Suppressor macrophage (primary cell): ENCODE results near the gene ADAMTS6.
A peak's percentile ranks its signal among the peaks of the same experiment; 100 is the strongest.

Source experiments
- DNase-seq, 4 experiments: peaks; one replicate each; pipeline ENCODE4 v3.0.0-alpha.2; 2020 to 2022

Gene ADAMTS6

DNA sequence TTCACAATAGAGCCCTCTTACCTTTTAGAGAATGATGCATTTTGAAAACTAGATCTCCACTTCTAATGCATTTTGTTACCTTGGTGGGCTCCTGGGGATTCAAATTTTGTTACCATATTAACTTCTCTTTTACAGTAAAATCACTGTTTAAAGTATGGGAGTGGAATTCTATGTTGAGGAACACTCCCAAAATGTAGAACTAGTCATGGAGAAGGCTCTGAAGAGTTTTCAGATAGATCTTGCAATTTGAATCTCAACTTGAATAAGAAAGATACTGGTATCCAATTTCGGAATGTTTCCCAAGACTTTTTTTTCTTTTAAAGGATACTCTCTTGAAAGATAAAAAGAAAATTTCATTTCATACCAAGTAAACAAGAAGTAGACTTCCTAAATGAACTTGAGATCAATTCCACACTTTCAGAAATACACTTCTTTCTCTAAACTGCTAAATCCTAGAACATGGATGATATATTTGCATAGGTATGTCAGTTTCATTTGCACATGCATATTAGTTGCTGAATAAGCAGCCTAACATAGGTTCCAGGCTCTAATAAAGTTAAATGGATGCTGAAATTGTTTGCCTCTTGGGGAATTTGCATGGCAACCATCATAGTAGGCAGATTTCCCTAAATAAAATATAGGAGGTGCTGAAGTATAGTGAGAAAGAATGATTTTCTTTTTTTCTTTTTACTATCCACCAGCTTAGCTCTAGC lies 205.4 kb downstream of the ADAMTS6 start:
- no peak for DNase-seq

GRCh38 chr5:65271906-65272305 lies 209.8 kb downstream of the ADAMTS6 start:
- no peak for DNase-seq

GRCh38 chr5:65268525-65268924 lies 213.2 kb downstream of the ADAMTS6 start:
- no peak for DNase-seq

- DNase-seq, result no peak
These were observed 217.3 kb downstream of the ADAMTS6 start for GRCh38 chr5:65264420-65264819.

GRCh38 chr5:65263321-65263720 lies 218.4 kb downstream of the ADAMTS6 start:
- DNase-seq, result no peak

- no peak for DNase-seq
These were observed 219.1 kb downstream of the ADAMTS6 start for GRCh38 chr5:65262649-65263059.

DNA sequence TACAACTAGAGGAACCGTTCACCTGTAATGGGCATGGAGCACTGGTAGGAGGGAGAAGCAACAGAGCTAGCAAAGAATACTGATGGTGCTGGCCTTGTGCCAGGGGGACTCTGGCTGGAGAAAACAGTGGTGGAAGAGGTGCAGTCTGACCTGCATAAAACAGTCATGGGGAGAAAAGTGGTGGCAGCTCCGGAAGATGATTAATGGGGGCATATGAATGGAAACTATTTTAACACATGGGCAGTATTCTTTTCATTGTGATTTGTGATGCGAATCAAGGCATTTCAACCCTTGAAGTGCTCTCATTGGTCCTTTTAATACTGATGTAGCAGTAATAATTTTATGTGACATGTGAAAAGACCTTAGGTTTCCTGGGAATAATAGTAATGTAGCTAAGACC lies 219.6 kb downstream of the ADAMTS6 start:
- DNase-seq, result no peak

DNA sequence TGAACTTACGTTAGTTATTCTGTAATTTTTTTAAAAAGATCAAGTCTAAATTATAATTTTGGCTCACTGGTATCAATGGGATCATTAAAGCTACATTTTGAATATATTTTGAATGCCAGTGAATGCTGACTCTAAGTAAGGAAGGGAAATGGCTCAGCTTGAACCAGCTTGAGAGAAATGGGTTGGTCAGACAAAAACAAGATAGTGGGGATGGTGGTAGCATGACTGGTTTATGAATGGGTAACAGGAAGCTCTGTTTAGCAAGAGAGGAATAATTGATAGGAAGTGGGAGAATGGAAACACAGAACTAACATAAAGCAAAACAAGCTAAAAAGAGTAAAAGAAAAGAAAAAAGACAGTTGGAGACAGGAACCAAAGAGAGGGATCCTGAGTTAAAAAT lies 220.2 kb downstream of the ADAMTS6 start:
- no peak for DNase-seq

DNA sequence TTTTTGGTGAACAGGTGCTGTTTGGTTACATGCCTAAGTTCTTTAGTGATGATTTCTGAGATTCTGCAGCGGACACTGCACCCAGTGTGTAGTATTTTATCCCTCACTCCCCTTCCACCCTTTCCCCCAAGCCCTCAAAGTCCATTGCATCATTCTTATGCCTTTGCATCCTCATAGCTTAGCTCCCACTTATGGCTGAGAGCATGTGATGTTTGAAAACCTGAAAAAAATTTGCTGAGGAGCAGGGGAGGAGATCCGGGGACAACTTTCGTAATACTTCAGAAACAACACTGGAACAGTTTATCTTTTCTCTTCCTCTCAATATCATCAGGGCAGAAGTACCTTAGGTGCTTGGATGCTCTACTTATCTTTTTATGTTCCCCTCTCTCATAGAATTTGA lies 226.4 kb downstream of the ADAMTS6 start:
- no peak for DNase-seq

GRCh38 chr5:65252977-65253376 lies 228.7 kb downstream of the ADAMTS6 start:
- no peak for DNase-seq

- DNase-seq, result no peak
These were observed 232.8 kb downstream of the ADAMTS6 start for GRCh38 chr5:65248896-65249295.

DNA sequence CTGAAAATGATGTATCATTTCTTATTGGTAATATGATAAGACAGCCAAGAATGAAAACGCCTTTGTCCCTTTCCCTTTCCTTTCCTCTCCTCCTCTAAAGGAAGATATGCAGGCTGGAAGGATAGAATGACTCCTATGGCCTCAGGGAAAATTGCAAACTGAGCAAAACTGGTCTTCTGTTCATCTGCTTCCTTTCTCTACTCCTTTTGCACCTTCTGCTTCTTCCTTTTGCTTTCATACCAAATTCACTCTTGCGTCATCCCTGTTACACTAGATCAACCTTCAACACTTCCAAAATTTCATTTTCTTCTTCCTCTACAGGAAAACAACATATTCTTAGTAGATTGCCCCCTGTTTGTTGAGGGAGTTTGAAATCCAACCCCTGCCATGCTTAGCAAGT lies 234.1 kb downstream of the ADAMTS6 start:
- DNase-seq, result no peak

DNA sequence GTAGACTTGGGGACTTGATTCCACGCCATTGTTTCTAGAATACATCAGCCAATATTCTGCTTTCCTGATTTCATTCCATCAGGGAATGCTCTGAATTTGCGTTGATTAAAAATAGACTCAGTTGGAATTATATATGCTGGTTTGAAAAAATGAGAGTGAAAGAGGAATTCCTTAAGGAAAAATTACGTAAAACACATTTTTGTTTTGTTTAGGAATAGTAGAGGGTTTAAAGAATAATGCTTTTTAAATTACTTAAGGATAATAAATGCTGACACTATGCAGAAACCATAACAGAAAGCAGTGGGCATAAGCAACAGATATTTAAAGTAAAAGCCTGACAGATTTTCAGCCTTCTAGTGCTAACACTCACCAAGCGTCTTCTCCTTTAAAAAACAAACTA lies 235.0 kb downstream of the ADAMTS6 start:
- no peak for DNase-seq

DNA sequence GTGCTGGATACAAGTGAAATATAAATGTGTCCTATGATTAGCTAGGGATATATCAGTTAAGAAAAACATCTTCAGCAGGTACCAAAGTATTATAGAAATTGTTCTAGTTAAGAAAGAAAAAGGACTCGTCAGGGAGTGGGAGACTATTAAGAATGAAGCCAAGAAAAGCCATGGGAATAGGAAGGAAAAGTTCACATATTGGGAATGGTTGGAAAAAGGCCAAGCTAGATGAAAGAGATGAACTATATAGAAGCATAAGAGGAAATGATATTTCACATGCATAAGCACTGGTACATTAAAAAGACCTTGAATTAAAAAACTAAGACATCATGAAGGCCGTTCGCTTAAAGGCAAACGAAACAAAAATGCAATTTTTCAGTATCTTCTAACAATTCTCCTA lies 237.7 kb downstream of the ADAMTS6 start:
- no peak for DNase-seq

GRCh38 chr5:65243161-65243560 lies 238.6 kb downstream of the ADAMTS6 start:
- DNase-seq, result no peak

GRCh38 chr5:65229841-65230240 lies 251.9 kb downstream of the ADAMTS6 start:
- DNase-seq, result no peak

DNA sequence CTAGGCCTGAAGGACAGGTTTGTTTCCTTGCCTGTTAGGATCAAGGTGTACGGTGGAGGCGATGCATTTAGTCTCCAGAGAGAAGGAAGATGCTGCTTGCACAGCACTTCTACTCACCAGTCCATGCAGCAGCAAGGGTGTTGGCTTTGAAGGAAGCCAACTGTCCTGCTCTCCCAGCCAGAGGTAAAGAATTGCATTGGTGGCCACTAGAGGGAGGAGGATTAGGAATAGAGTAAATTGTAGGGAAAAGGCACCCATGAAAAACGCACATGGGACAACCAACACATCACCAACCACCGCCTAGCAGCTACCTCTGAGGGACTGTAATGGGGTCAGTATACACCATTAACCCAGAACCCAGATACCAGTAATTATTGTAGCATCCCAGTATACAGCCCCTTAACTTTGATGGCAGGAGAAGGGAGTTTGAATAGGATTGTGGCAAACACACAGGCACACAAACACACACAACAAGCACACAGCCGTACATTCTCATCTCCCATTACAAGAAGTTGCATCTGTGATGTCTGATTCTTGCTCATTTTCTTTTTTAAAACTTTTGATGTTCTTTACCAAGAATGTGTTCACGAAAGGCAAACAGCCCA lies 267.7 kb downstream of the ADAMTS6 start:
- peak in 3 of 4 experiments; percentile 7 to 25 (median 10) for DNase-seq

DNA sequence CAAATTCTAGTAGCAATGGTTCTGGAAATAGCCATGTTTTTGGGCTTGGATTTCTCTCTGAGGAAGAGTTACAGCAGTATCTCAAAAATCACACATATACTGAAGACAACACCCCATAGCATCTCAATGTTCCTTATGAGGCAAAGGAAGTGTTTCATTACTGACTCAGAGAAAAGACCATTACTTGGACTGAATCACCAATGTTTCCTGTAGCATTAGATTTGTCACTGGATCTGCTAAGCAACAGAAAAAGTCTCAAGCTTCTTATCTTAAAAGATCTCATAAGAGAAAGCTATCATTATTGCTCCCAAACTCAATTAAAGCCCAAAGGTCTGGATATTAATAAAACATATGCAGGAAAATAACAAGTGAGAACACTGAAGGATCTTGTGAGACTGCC lies 272.4 kb downstream of the ADAMTS6 start:
- DNase-seq, result no peak

DNA sequence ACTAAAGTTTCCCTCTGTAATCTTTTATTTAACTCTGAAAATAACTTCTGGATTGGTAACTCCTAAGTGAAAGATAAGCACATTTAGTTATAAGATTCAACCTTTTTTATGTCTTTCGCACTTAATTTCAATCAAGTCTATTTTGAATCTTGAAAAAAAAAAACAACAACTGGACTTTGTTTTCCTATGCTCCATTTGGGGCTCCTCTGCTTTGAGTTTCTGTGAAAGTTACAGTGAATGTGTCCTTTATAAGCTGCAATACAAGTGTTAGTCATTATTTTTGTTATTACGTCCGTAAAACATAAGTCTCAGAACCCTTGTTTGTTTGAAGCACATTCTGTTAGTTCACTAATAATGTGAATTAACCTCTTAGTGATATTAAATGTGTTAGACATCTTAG lies 276.8 kb downstream of the ADAMTS6 start:
- no peak for DNase-seq

GRCh38 chr5:65203746-65204145 lies 278.0 kb downstream of the ADAMTS6 start:
- no peak for DNase-seq

DNA sequence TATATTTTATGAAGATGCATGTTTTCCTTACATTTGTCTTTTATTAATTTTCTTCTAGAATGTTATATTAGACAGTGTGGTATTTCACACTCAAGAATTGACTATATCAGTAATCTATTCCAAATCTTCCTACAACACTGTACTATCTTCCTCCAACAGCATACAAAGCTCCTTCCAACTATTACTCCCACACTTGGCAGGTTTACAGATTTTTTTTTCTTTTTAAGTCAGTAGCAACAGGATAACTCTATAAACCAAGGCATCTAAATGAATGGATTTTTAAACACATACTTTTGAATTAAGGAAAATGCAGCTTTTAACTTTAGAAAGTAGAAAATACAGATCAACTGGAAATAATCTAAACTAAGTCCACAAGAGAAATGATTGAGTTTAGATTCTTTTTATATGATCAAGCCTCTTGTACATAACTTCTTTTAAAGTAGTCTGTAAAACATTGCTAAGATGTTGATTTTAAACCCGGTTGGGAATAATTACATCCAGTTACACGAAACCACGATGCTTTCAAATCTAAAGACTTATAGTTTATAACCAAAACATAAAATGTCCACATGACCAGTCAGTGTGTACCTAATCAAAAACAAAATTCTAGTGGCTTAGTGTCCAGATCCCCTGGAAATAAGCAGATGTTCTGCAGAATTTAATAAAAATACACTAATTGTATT lies 281.6 kb downstream of the ADAMTS6 start:
- no peak for DNase-seq

DNA sequence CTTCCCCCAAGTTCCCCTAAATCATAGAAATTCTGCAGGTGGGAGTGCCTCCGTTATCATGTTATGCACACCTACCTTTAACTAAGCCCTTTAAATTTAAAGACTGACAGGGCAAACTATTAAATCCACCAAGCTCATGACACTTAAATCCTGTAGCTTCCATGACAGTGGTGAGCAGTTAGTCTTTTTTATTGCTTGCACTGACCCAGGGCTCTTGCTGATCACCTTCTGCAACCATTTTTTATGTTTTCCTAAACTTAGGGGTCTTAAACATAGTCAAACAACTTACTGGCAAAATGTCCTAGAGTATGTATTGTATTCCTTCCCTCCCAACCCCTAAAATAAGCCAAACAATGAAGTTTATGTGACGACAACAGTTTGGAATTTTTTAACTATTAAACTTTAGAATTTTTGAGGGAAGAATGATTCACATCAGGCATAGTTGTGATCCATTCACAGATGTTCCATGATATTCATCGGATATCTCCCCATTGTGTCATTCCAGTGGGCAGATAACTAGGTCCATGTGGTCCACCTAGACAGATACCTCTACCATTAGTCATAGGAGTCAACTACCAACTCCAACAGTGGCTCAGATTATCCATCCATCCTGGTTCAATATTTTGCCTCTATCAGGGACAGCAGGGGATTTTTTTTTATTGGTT lies 283.1 kb downstream of the ADAMTS6 start:
- DNase-seq, result no peak
